ENCODE measurements around the gene WNT9A.

- TF ChIP-seq POLR2AphosphoS5 (IDR thresholded peaks at IDR 0.05; ENCODE audit: low read depth, low read length), result no peak
- no peak for TF ChIP-seq FOXP2 (optimal IDR thresholded peaks at IDR 0.05; ENCODE audit: borderline replicate concordance, extremely low read depth, extremely low read length, insufficient read depth)
- no peak for TF ChIP-seq TAF1 (IDR thresholded peaks at IDR 0.05; ENCODE audit: borderline replicate concordance, insufficient read depth, low read length)
- TF ChIP-seq REST (IDR thresholded peaks at IDR 0.05; ENCODE audit: insufficient read depth in 1 of 2, low read depth in 2 of 2, low read length in 2 of 2), result no peak
- TF ChIP-seq SIN3A (IDR thresholded peaks at IDR 0.05; ENCODE audit: borderline replicate concordance, insufficient read depth, low read length), result no peak
Measured at GRCh38 chr1:227937838-227938145, 9.9 kb downstream of the WNT9A start.

Measured in PFSK-1 (cell line).